HCT116 (cell line): ENCODE data around the gene PPIC. TPM values are rescaled to one million over a fixed set of nuclear protein-coding genes. Genes with fewer than 3 reads are reported as not detected.
"Not testable (repeated sequence)": the region's sequence is repeated elsewhere in the genome, so short reads cannot be mapped to it uniquely, and the experiment has no call there.

Experiments
- ATAC-seq: fragments of 200-7000 bp; cut with Tn5 transposase; 2 replicates; pipeline ENCODE4 v1.9.1; 2020; ENCODE audit warnings: mild to moderate bottlenecking, moderate library complexity
- BruUV-seq: library from RNA; stranded (reverse); fragments of 400-500 nt; replicated peaks from 2 replicates; lab custom pipeline; 2021; lab: Mats Ljungman, UMichigan
- CTCF ChIA-PET: fragments of 300-600 bp; sonication (Branson Sonifier 250); formaldehyde crosslinking; loops from one replicate; lab custom pipeline; 2021; ENCODE audit warnings: antibody characterized with exemption; lab: Charles Lee
- POLR2A ChIA-PET: fragments of 300-600, 350-600 bp; sonication (Branson Sonifier 250); formaldehyde crosslinking; loops from one replicate; lab custom pipeline; 2021; ENCODE audit warnings: antibody characterized with exemption; lab: Charles Lee
- RAD21 ChIA-PET, 2 experiments: fragments of 300-600 bp; sonication (Branson Sonifier 250); formaldehyde crosslinking; loops; one replicate each; lab custom pipeline; 2023; ENCODE audit warnings: low total read pairs in 2 of 2; ENCODE audit not compliant: uncharacterized antibody in 2 of 2, unreplicated experiment in 2 of 2, low non-redundant PET in 1 of 2; lab: Charles Lee
- DNase-seq: peaks from one replicate; pipeline ENCODE4 v3.0.0-alpha.2; 2010; ENCODE audit warnings: low read depth, low spot score
- H2AFZ ChIP-seq: fragments of 200-600 bp; shearing (Covaris generic), sonication (generic); 2 replicates; pipeline ENCODE4 v1.6.1; 2017; ENCODE audit warnings: low read depth, mixed run types, mixed read lengths, antibody characterized with exemption, low read length; ENCODE audit not compliant: poor library complexity, severe bottlenecking
- H3K27ac ChIP-seq: 2 replicates; pipeline ENCODE4 v1.5.1; 2012; ENCODE audit warnings: low read depth, low read length
- H3K27me3 ChIP-seq: fragments of 200-600 bp; sonication (generic); 2 replicates; pipeline ENCODE4 v1.6.1; 2016; ENCODE audit warnings: mixed run types, low read length, mixed read lengths; ENCODE audit not compliant: insufficient read depth
- H3K36me3 ChIP-seq, 2 experiments: fragments of 200-500 bp in 1 of 2; fragments of 200-600 bp in 1 of 2; sonication (Bioruptor generic) in 1 of 2; sonication (generic) in 1 of 2; 2 replicates each; pipeline versions ENCODE4 v1.5.1 to v1.6.1; 2014 to 2016; ENCODE audit warnings: low read length in 2 of 2, inconsistent platforms in 1 of 2, mixed read lengths in 1 of 2, mixed run types in 1 of 2; ENCODE audit not compliant: insufficient read depth in 2 of 2, control insufficient read depth in 1 of 2
- H3K4me1 ChIP-seq, 2 experiments: fragments of 200-600 bp in 1 of 2; sonication (generic) in 1 of 2; 2 replicates each; pipeline versions ENCODE4 v1.5.1 to v1.6.1; 2012 to 2017; ENCODE audit warnings: low read length in 2 of 2, inconsistent platforms in 1 of 2, mild to moderate bottlenecking in 1 of 2, mixed read lengths in 1 of 2, mixed run types in 1 of 2, moderate library complexity in 1 of 2; ENCODE audit not compliant: insufficient read depth in 2 of 2, control insufficient read depth in 1 of 2
- H3K4me2 ChIP-seq: fragments of 200-600 bp; sonication (generic); 2 replicates; pipeline ENCODE4 v1.6.1; 2017; ENCODE audit warnings: mixed run types, low read length, mixed read lengths
- H3K4me3 ChIP-seq, 2 experiments: fragments of 200-600 bp in 1 of 2; sonication (generic) in 1 of 2; replicated peaks in 1 of 2; 2 replicates each; pipeline ENCODE4 v1.5.1; 2011 to 2016; ENCODE audit warnings: low read length in 2 of 2, control low read depth in 1 of 2, low read depth in 1 of 2, mild to moderate bottlenecking in 1 of 2, mixed read lengths in 1 of 2, mixed run types in 1 of 2
- H3K79me2 ChIP-seq: fragments of 200-600 bp; sonication (generic); 2 replicates; pipeline ENCODE4 v1.6.1; 2017; ENCODE audit warnings: mild to moderate bottlenecking, mixed run types, low read length, moderate library complexity, mixed read lengths; ENCODE audit not compliant: insufficient read depth
- H3K9ac ChIP-seq: fragments of 200-600 bp; sonication (generic); 2 replicates; pipeline ENCODE4 v1.6.1; 2016; ENCODE audit warnings: low read length, mixed read lengths
- H3K9me2 ChIP-seq: fragments of 200-600 bp; sonication (generic), shearing (Covaris generic); 2 replicates; pipeline ENCODE4 v1.6.1; 2017; ENCODE audit warnings: mixed run types, mild to moderate bottlenecking, moderate library complexity; ENCODE audit not compliant: insufficient read depth
- H3K9me3 ChIP-seq, 2 experiments: fragments of 200-500 bp in 1 of 2; fragments of 200-600 bp in 1 of 2; sonication (Bioruptor generic) in 1 of 2; sonication (generic) in 1 of 2; 2 replicates each; pipeline ENCODE4 v1.6.1; 2014 to 2017; ENCODE audit warnings: low read length in 2 of 2, mixed read lengths in 2 of 2, inconsistent platforms in 1 of 2, low read depth in 1 of 2, mild to moderate bottlenecking in 1 of 2, mixed run types in 1 of 2, moderate library complexity in 1 of 2; ENCODE audit not compliant: control insufficient read depth in 1 of 2, insufficient read depth in 1 of 2
- H4K20me1 ChIP-seq: fragments of 200-600 bp; sonication (generic), shearing (Covaris generic); 2 replicates; pipeline ENCODE4 v1.6.1; 2017; ENCODE audit warnings: mixed run types, mild to moderate bottlenecking, moderate library complexity; ENCODE audit not compliant: insufficient read depth
- intact Hi-C: fragments of 100-400 bp; cut with micrococcal nuclease; formaldehyde crosslinking; loops from 2 replicates; pipeline ENCODE4 v1.10.0; 2022
- total RNA-seq: library from RNA; stranded (reverse); gene quantifications from one replicate; pipeline ENCODE4 v1.2.1, GENCODE V29; 2021; ENCODE audit not compliant: unreplicated experiment

The PPIC gene
- total RNA-seq, 1 experiment from 2014 or later, result 21.5 TPM

DNA sequence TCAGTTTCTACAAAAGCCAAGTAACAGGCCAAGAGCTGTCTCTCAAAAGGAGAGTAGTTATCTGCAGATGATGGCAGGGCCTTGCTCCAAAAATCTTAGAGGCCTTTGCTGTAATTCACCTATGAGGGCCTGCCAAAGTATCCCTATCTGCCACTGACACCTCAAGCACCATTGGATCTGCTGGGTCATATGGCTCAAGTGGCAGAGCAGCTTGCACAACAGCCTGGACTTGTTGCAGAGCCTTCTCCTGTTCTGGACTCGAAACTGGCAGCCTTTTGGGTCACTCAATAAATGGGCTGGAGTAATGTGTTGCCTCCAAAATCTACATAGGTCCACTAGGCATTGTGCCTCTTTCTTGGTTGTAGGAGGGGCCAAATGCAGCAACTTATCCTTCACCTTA is 62.8 kb downstream of the PPIC start:
- intact Hi-C loops, RAD21 ChIA-PET, H3K36me3 ChIP-seq, DNase-seq, POLR2A ChIA-PET, H3K4me3 ChIP-seq, H4K20me1 ChIP-seq, BruUV-seq, H3K79me2 ChIP-seq, H3K9me2 ChIP-seq, H3K9ac ChIP-seq, ATAC-seq, H3K27ac ChIP-seq, H3K27me3 ChIP-seq, H3K4me1 ChIP-seq, H3K9me3 ChIP-seq, H2AFZ ChIP-seq, H3K4me2 ChIP-seq, CTCF ChIA-PET: not testable (repeated sequence)

Other genes starting within 250 kb of the PPIC start
- 10.8 TPM for gene SNX24, start 191.1 kb downstream of the PPIC start, total RNA-seq
- gene PRDM6, start 52.5 kb upstream of the PPIC start, total RNA-seq, result 0.22 TPM